GM19438 (cell line): ENCODE measurements around the gene MEIS2.
A peak's percentile ranks its signal among the peaks of the same experiment; 100 is the strongest.

ENCODE experiments used
- ATAC-seq: cut with Tn5 transposase; IDR thresholded peaks from one replicate; pipeline ENCODE4 v1.9.1; 2021; ENCODE audit warnings: low read depth; ENCODE audit not compliant: unreplicated experiment

The MEIS2 gene

GRCh38 chr15:37100109-37100965 is at the start of gene MEIS2:
Gene MEIS2 (minus strand): TSS chr15:37100549. CDS start chr15:37099466, 1,083 bp downstream.
- ATAC-seq: peak; percentile 33

GRCh38 chr15:37149146-37149545 is 48.8 kb upstream of the MEIS2 start:
- ATAC-seq: no peak

- ATAC-seq: no peak
Observed at GRCh38 chr15:37148714-37149113, 48.4 kb upstream of the MEIS2 start.

DNA sequence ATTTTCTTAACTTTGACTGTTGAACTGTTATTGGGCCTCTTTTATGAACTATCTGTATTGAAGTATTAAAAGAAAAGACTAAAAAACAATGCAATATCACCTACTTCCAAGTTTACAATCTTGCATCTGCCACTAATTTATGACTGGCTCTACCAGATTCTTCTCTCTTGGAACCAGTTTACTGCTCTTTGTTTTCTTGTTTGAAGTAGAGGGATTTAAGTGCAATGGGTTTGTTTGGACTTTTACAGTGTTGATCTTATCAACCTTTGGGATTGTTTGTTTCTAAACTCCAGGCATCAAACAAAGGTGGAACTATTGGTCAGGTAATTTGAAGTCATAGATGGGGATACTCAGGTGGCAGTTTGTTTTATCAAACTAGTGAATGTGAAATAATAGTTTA is 43.0 kb upstream of the MEIS2 start:
- ATAC-seq: no peak

DNA sequence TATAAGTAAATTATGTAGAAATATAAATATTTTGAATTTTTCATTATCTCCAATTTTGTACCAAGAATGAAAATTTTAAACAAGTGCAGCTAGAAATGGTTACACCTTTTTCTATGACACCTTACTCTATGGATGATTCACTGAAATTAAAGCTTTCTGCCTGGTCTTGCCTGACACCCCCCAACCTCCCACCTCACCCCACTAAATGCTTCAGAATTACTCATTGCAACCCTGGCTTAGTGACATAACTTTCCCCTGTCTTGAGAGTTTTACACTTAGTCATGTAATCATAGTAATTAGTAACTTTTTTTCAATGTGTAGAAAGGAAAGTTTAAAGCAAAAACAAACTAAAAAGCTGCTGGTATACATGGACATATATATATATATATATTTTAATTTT is 42.0 kb upstream of the MEIS2 start:
- ATAC-seq: no peak

DNA sequence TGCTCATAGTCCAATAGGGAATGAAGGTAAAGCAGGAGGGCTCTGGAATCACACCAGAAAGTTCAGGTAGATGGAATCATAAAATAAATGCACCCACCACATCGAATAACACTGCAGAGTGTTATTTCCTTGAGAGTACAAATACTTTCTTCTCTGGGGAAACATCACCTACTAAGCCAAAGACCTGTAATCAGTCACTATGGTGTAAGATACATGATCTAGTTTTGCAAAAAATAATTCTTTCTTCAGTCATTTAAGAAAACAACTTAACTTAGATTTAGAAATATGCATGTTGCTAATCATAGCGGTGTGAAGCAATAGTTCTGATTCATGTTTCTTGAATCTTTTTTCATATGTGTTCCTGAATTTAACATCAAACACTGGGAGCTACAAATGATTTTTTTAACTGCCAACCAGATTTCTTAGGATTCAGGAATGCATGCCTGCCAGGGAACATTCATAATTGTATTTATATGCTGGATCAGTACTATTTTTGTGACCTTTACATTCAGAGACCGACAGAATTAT is 40.2 kb upstream of the MEIS2 start:
- no peak for ATAC-seq

DNA sequence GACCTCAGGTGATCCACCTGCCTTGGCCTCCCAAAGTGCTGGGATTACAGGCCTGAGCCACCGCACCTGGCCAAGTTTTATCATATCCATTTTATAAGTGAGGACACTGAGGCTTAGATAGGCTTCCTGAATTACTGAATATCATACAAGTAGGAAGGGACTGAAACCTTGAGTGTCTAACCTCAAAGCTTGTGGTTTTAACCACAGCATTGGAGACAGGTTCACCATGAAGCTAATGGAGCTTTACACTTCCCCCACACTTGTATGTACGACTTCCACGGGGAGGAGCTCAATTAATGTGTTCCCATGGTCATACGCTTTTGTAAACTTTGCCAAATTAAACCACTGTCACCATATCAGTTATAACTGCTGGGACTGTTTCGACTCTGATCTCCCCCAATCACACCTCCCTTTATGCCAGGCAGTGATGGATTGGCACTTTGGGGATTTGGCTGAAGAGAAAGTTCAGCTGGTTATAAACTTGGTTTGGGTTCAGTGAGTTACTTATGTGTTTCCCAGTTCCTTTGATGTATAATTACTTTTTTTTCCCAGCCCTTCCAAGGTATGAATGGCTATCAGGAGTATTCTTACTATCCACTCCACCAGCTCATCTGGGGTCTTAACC is 38.4 kb upstream of the MEIS2 start:
- ATAC-seq: no peak

- ATAC-seq: no peak
Observed at GRCh38 chr15:37137221-37137620, 36.9 kb upstream of the MEIS2 start.

GRCh38 chr15:37136666-37137065 is 36.3 kb upstream of the MEIS2 start:
- no peak for ATAC-seq

DNA sequence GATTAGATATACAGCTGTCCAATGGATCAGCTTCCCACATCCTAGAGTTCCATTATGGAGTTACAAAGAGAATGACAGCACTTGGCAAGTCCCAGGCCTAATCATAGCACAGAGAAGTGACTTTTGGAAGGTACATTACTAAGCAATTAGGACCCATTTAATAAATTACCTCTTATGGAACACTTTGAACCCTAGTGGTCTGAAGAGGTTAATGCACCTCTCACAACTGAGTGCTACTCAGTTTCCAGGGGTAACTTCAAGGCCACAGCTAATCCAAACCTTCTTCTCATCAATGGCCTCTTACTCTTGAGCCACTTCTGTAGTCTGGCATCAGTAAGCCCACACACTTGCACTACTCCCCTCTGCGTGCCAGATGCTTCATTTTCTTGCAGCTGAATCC is 34.9 kb upstream of the MEIS2 start:
- no peak for ATAC-seq

GRCh38 chr15:37134699-37135131 is 34.4 kb upstream of the MEIS2 start:
- ATAC-seq: no peak

- no peak for ATAC-seq
Observed at GRCh38 chr15:37134244-37134643, 33.9 kb upstream of the MEIS2 start.

- ATAC-seq: no peak
Observed at GRCh38 chr15:37133602-37134001, 33.3 kb upstream of the MEIS2 start.

GRCh38 chr15:37132826-37133417 is 32.6 kb upstream of the MEIS2 start:
- no peak for ATAC-seq

DNA sequence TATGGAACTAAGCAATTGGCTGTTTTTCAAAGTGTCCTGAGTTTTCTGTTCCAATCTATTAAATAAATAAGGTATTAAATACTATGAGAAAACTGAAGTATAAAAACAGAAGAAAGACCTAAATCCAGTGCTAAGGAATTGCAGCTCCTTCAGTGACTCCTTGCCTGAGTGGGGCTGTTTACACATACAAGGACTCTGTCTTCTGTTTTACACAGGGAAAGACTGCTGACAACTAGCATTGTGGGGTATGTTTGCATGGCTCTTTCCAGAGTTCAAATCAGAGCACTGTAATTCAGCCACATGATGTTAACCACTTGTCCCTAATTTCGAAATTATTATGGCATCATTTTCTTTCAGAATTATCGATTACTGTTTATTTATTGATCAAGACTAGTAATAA is 31.3 kb upstream of the MEIS2 start:
- ATAC-seq: no peak

- ATAC-seq: no peak
Observed at GRCh38 chr15:37130356-37130755, 30.0 kb upstream of the MEIS2 start.

- ATAC-seq: no peak
Observed at GRCh38 chr15:37125143-37125542, 24.8 kb upstream of the MEIS2 start.

- ATAC-seq: no peak
Observed at GRCh38 chr15:37124331-37124730, 24.0 kb upstream of the MEIS2 start.

GRCh38 chr15:37122703-37123102 is 22.4 kb upstream of the MEIS2 start:
- ATAC-seq: no peak

- no peak for ATAC-seq
Observed at GRCh38 chr15:37121492-37121891, 21.1 kb upstream of the MEIS2 start.

DNA sequence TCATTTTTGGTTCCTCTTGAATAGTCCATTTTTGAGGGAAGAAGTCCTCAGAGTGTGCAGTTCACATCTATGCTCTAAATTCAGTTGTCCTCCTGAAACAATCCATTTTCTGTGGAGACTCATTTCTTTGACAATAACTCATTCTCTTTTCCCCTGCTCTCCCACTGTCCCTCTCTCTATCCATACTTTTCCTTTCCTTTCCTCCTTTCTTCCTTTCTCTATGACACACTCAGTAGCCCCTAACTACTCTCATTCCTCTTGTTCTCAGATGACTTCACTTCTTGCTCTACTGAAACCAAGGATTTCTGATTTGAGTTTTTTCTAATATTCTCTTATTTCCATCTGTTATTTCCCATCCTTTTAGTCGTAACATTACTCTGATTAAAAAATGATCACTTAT is 16.7 kb upstream of the MEIS2 start:
- ATAC-seq: no peak
